Left renal cortex interstitium (tissue), 4 donors: ENCODE results near the gene ACSM2A. TPM values are rescaled to one million over a fixed set of nuclear protein-coding genes. Genes with fewer than 3 reads are reported as not detected.
"Not testable (repeated sequence)": the region's sequence is repeated elsewhere in the genome, so short reads cannot be mapped to it uniquely, and the experiment has no call there.

Experiments used
- DNase-seq, 4 donors: peaks; one replicate each; pipeline ENCODE4 v3.0.0-alpha.2; 2013; ENCODE audit warnings: low read depth in 4 of 4, low spot score in 2 of 4, missing footprints in 1 of 4
- polyA plus RNA-seq, 4 donors: library from polyadenylated mRNA; unstranded; fragments of 120-200 nt; gene quantifications; one replicate each; pipeline ENCODE4 v1.2.1, GENCODE V29; 2013; ENCODE audit not compliant: insufficient read length in 4 of 4

Gene ACSM2A
- polyA plus RNA-seq, result 10 to 100 TPM; 47.3 to 91.8 (median 76.3) TPM

DNA sequence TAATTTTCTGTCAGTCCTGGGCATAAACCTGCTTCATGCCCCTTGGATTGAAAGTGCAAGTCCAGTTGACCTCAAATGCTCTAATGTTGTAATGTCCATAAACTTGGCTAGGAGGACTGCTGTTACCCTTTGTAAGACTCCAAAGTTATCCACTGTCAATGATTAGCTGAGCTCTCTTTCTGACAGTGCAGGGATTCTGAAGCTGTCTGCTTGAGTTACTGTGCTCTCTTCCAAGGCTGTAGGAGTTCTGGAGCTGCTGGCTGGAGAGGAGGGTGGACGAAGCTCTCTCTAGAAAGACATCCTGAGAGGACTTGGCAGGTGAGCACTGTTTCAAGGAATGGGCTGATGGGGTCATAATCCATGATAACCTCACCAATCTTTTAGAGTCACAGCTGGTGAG lies at the start of gene ACSM2A:
Gene ACSM2A (plus strand): TSS at position 158 of the 400 bp plus-strand sequence. CDS start 8,594 bp downstream, outside the sequence.
- not testable (repeated sequence) for DNase-seq

GRCh38 chr16:20402651-20403050 lies 48.7 kb upstream of the ACSM2A start:
- DNase-seq, result no peak

GRCh38 chr16:20404637-20405036 lies 46.7 kb upstream of the ACSM2A start, which contains the start of gene PDILT:
PDILT (minus strand) TSS chr16:20404737; CDS start chr16:20399300, 5,437 bp downstream.
- DNase-seq, result no peak

GRCh38 chr16:20409398-20410120 lies 41.8 kb upstream of the ACSM2A start, which contains the start of gene ACSM5:
ACSM5 (plus strand) TSS chr16:20409534; CDS start chr16:20411485, 1,951 bp downstream.
- no peak for DNase-seq

DNA sequence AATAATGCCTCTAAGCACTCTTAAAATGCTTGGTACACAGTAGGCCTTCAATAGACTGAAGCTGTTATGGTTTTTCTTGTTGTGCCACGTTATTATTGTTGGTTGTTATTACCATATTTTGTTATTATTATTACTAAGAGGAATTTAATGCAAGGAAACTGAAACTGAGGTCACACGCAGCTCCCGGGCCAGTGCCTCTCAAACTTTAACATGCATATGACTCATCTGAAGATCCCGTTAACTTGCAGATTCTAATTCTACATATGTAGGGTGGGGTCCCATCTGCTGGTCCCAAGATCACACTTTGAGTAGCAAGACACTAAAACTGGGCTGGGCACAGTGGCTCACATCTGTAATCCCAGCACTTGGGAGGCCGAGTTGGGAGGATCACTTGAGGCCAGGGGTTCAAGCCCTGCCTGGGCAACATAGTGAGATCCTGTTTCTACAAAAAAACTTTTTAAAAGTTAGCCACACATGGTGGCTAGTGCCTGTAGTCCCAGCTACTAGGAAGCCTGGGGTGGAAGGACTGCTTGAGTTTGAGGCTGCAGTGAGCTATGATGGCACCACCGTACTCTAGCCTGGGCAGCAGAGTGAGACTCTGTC lies 41.1 kb upstream of the ACSM2A start:
- DNase-seq, result no peak

- DNase-seq, result no peak
Observed at GRCh38 chr16:20411055-20411454, 40.3 kb upstream of the ACSM2A start.

DNA sequence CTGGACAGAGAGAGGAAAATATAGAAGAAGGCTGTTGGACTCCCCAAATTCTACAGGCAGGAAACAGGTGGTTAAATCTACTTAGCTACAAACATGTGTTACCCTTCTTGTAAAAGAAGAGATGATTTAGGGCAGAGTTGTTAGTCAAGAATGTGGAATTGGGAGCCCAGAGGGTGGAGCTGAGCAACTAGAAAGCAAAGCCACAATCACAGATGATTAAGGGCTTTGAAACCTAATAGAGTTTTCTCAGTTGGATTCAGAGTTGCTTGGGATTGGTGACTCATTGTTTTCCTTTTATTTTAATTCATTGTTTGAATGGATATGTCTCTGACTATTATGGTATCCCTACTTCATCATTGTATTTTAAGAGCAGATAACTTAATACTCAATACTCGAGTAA lies 35.8 kb upstream of the ACSM2A start:
- DNase-seq, result no peak

DNA sequence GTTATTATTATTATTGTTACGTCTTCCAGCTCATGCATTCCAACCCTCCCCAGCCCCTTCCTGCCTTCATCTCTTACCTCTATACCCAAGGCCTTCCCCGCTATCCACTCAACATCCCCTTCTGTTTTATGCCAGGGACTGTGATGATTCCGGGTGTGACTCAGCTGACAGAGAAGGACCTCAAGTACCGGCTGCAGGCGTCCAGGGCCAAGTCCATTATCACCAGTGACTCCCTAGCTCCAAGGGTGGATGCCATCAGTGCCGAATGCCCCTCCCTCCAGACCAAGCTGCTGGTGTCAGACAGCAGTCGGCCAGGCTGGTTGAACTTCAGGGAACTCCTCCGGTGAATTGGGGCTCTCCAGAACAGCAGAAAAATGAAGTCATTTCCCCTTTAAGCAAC lies 32.2 kb upstream of the ACSM2A start:
- not testable (repeated sequence) for DNase-seq

GRCh38 chr16:20421748-20422147 lies 29.6 kb upstream of the ACSM2A start:
- not testable (repeated sequence) for DNase-seq

- DNase-seq, result not testable (repeated sequence)
Observed at GRCh38 chr16:20423772-20424128, 27.6 kb upstream of the ACSM2A start.

- DNase-seq, result no peak
Observed at GRCh38 chr16:20424129-20424866, 27.0 kb upstream of the ACSM2A start.

GRCh38 chr16:20427401-20427797 lies 23.9 kb upstream of the ACSM2A start:
- not testable (repeated sequence) for DNase-seq

DNA sequence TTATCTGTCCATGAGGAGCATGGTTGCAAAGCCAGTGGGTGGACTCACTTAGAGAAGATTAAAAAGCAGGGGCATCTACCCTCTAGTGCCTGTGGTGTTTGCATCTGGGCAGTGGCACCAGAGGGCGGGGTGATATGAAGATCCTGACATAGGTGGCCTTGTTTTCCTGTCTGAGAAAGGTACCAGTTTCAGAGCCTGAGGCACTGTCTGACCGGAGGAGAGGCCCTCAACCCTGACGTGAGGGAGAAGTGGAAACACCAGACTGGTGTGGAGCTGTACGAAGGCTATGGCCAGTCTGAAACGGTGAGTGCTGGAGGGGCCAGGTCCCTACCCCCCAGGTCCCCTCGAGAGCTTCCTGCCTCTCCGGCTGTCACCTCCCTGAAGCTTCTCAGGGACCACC lies 21.8 kb upstream of the ACSM2A start:
- DNase-seq, result not testable (repeated sequence)

DNA sequence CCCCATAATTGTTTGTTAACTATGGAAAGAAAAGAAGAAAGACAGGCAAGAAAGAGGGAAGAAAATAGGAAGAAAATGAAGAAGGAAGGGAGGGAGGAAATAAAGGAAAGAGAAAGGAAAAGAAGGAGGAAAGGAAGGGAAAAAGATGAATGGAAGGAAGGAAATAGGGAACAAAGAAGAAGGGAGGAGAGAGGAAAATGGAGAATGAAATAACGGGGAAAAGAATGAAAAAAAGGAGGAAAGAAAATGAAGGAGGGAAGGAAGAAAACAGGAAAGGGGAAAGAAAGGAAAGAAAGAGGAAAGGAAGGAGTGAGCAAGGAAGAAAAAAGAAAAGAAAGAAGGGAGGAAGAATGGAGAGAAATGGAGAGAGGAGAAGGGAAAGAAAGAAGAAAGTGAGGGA lies 20.8 kb upstream of the ACSM2A start:
- DNase-seq, result not testable (repeated sequence)

DNA sequence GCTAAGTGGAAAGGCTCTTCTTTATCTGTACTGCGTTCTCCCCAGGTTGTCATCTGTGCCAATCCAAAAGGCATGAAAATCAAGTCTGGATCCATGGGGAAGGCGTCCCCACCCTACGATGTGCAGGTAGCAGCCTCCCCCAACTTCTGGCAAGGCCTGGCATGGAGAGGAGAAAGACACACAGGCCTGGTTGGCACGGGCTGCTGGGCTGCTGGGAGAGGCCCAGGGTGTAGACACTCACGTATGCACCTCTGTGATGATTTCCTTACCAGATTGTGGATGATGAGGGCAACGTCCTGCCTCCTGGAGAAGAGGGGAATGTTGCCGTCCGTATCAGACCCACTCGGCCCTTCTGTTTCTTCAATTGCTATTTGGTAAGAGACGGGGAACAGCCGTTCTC lies 20.4 kb upstream of the ACSM2A start:
- DNase-seq, result no peak

GRCh38 chr16:20438950-20439349 lies 12.4 kb upstream of the ACSM2A start:
- not testable (repeated sequence) for DNase-seq

- DNase-seq, result not testable (repeated sequence)
Observed at GRCh38 chr16:20439820-20440231, 11.5 kb upstream of the ACSM2A start.

- not testable (repeated sequence) for DNase-seq
Observed at GRCh38 chr16:20440731-20441130, 10.6 kb upstream of the ACSM2A start.

DNA sequence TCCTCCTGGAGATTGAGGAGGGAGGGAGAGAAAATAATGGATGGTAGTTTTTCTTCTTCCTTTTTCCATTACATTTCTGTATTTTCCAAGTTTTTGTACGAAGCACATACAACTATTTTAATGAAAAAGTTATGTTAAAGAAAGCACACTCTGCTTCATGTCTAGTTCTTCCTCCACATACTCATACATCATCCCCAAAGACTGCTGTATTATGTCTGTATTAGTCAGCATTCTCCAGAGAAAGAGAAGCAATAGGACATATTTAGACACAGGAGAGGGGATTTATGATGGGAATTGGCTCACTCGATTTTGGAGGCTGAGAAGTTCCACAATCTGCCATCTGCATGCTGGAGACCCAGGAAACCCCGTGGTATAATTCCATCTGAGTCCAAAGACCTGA lies 10.1 kb upstream of the ACSM2A start:
- DNase-seq, result no peak

- not testable (repeated sequence) for DNase-seq
Observed at GRCh38 chr16:20441859-20442258, 9.5 kb upstream of the ACSM2A start.
